H1 (cell line): Measurements from ENCODE around the gene CLEC2D. TPM values are rescaled to one million over a fixed set of nuclear protein-coding genes. Genes with fewer than 3 reads are reported as not detected.

Source experiments
- CBX5 ChIP-seq: fragments of 300-800, 300-1000 bp; sonication (generic); IDR thresholded peaks from 2 replicates; pipeline ENCODE4 v1.7.1; 2016; ENCODE audit warnings: antibody characterized with exemption, low read length, low read depth
- CEBPB ChIP-seq: IDR thresholded peaks from 2 replicates; pipeline ENCODE4 v1.6.1; 2012; ENCODE audit warnings: low read depth, low read length
- CHD1 ChIP-seq: IDR thresholded peaks from 2 replicates; pipeline ENCODE4 v1.6.1; 2012; ENCODE audit warnings: low read depth, low read length, improper control_type of control experiment
- KDM1A ChIP-seq: fragments of 200-600, 300-600 bp; sonication (generic); IDR thresholded peaks from 2 replicates; pipeline ENCODE4 v1.7.1; 2016; ENCODE audit warnings: mild to moderate bottlenecking, low read length, borderline replicate concordance
- SIRT6 ChIP-seq: IDR thresholded peaks from one replicate; pipeline ENCODE4 v1.7.1; 2012; ENCODE audit warnings: low read length, inconsistent platforms
- SP1 ChIP-seq: IDR thresholded peaks from 2 replicates; pipeline ENCODE4 v1.6.1; 2011; ENCODE audit warnings: low read depth, low read length
- polyA plus RNA-seq, 7 experiments: library from polyadenylated mRNA; depleted of rRNA in 3 of 7; stranded (reverse) in 5 of 7; unstranded in 2 of 7; fragments of >200 nt in 5 of 7; fragments of 200-250 nt in 2 of 7; gene quantifications; 1 replicate in 5 of 7; 2 replicates in 1 of 7; 4 replicates in 1 of 7; pipeline versions ENCODE4 v1.2.1 to v1.2.3, GENCODE V29; 2011 to 2013; ENCODE audit warnings: missing spikeins in 2 of 7, mixed read lengths in 2 of 7
- total RNA-seq: library from RNA; stranded (reverse); fragmentation: NEBNext Ultra II Directional; extraction: Animal tissue kit (Norgen Biotek cat#: 25700); gene quantifications from 2 replicates; pipeline ENCODE4 v1.2.1, GENCODE V29; 2021
- TF ChIP-seq, protein P1 (sequence below): fragments of 300-600 bp; sonication (generic); IDR thresholded peaks from 2 replicates; pipeline ENCODE4 v1.7.1; 2012; ENCODE audit warnings: low read length, moderate library complexity, mild to moderate bottlenecking, inconsistent platforms; ENCODE audit not compliant: insufficient replicate concordance
- TF ChIP-seq, protein P2 (sequence below), 3 experiments: IDR thresholded peaks; 1 replicate in 2 of 3; 2 replicates in 1 of 3; pipeline versions ENCODE4 v1.5.1 to v1.6.1; 2011; ENCODE audit warnings: low read length in 3 of 3, mild to moderate bottlenecking in 3 of 3, inconsistent platforms in 2 of 3, low read depth in 1 of 3, moderate library complexity in 1 of 3; ENCODE audit not compliant: insufficient read depth in 1 of 3; ENCODE audit errors: control extremely low read depth in 1 of 3

CLEC2D gene
- total and polyA plus RNA-seq, 2 of the 8 experiments (the other 6 are each of a cell fraction or from before 2014, with no cell fraction given) = 4.2 to 6.2 TPM

DNA sequence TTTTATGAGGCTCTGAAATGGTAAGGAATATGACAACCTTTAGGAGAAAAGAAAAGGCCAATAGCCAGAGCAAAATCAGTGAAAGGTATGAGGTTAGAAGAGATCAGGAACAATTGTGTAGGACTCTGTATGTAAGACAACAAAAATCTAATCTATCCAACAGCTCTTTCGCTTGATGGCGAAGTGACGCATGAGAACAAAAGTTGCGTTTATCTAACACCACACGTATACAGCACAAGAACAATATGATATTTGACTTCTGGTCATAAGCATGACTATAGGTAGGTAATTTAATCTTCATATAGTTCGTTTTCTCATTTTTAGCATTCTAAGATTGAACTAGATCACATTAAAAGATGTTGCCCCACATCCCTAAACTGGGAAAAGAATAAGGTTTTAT, 61.9 kb downstream of the CLEC2D start (continued):
- TF ChIP-seq, protein P1, sequence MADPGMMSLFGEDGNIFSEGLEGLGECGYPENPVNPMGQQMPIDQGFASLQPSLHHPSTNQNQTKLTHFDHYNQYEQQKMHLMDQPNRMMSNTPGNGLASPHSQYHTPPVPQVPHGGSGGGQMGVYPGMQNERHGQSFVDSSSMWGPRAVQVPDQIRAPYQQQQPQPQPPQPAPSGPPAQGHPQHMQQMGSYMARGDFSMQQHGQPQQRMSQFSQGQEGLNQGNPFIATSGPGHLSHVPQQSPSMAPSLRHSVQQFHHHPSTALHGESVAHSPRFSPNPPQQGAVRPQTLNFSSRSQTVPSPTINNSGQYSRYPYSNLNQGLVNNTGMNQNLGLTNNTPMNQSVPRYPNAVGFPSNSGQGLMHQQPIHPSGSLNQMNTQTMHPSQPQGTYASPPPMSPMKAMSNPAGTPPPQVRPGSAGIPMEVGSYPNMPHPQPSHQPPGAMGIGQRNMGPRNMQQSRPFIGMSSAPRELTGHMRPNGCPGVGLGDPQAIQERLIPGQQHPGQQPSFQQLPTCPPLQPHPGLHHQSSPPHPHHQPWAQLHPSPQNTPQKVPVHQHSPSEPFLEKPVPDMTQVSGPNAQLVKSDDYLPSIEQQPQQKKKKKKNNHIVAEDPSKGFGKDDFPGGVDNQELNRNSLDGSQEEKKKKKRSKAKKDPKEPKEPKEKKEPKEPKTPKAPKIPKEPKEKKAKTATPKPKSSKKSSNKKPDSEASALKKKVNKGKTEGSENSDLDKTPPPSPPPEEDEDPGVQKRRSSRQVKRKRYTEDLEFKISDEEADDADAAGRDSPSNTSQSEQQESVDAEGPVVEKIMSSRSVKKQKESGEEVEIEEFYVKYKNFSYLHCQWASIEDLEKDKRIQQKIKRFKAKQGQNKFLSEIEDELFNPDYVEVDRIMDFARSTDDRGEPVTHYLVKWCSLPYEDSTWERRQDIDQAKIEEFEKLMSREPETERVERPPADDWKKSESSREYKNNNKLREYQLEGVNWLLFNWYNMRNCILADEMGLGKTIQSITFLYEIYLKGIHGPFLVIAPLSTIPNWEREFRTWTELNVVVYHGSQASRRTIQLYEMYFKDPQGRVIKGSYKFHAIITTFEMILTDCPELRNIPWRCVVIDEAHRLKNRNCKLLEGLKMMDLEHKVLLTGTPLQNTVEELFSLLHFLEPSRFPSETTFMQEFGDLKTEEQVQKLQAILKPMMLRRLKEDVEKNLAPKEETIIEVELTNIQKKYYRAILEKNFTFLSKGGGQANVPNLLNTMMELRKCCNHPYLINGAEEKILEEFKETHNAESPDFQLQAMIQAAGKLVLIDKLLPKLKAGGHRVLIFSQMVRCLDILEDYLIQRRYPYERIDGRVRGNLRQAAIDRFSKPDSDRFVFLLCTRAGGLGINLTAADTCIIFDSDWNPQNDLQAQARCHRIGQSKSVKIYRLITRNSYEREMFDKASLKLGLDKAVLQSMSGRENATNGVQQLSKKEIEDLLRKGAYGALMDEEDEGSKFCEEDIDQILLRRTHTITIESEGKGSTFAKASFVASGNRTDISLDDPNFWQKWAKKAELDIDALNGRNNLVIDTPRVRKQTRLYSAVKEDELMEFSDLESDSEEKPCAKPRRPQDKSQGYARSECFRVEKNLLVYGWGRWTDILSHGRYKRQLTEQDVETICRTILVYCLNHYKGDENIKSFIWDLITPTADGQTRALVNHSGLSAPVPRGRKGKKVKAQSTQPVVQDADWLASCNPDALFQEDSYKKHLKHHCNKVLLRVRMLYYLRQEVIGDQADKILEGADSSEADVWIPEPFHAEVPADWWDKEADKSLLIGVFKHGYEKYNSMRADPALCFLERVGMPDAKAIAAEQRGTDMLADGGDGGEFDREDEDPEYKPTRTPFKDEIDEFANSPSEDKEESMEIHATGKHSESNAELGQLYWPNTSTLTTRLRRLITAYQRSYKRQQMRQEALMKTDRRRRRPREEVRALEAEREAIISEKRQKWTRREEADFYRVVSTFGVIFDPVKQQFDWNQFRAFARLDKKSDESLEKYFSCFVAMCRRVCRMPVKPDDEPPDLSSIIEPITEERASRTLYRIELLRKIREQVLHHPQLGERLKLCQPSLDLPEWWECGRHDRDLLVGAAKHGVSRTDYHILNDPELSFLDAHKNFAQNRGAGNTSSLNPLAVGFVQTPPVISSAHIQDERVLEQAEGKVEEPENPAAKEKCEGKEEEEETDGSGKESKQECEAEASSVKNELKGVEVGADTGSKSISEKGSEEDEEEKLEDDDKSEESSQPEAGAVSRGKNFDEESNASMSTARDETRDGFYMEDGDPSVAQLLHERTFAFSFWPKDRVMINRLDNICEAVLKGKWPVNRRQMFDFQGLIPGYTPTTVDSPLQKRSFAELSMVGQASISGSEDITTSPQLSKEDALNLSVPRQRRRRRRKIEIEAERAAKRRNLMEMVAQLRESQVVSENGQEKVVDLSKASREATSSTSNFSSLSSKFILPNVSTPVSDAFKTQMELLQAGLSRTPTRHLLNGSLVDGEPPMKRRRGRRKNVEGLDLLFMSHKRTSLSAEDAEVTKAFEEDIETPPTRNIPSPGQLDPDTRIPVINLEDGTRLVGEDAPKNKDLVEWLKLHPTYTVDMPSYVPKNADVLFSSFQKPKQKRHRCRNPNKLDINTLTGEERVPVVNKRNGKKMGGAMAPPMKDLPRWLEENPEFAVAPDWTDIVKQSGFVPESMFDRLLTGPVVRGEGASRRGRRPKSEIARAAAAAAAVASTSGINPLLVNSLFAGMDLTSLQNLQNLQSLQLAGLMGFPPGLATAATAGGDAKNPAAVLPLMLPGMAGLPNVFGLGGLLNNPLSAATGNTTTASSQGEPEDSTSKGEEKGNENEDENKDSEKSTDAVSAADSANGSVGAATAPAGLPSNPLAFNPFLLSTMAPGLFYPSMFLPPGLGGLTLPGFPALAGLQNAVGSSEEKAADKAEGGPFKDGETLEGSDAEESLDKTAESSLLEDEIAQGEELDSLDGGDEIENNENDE = no peak
- no peak for TF ChIP-seq KDM1A
- TF ChIP-seq, protein P2, sequence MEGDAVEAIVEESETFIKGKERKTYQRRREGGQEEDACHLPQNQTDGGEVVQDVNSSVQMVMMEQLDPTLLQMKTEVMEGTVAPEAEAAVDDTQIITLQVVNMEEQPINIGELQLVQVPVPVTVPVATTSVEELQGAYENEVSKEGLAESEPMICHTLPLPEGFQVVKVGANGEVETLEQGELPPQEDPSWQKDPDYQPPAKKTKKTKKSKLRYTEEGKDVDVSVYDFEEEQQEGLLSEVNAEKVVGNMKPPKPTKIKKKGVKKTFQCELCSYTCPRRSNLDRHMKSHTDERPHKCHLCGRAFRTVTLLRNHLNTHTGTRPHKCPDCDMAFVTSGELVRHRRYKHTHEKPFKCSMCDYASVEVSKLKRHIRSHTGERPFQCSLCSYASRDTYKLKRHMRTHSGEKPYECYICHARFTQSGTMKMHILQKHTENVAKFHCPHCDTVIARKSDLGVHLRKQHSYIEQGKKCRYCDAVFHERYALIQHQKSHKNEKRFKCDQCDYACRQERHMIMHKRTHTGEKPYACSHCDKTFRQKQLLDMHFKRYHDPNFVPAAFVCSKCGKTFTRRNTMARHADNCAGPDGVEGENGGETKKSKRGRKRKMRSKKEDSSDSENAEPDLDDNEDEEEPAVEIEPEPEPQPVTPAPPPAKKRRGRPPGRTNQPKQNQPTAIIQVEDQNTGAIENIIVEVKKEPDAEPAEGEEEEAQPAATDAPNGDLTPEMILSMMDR (IDR thresholded peaks at IDR 0.05; ENCODE audit: control extremely low read depth in 1 of 3, insufficient read depth in 1 of 3, low read depth in 1 of 3, low read length in 3 of 3) = no peak
- TF ChIP-seq CEBPB = no peak
- TF ChIP-seq SP1 = no peak
- TF ChIP-seq SIRT6 = no peak
- no peak for TF ChIP-seq CBX5
- no peak for TF ChIP-seq CHD1
